ENCODE measurements around the gene NEIL1.

NEIL1 gene

GRCh38 chr15:75361989-75362641, 15.3 kb downstream of the NEIL1 start:
- no peak overlapping the region for H2AFZ ChIP-seq (ENCODE audit: low read depth)
- H3K4me2 ChIP-seq, result no peak overlapping the region
- H3K27me3 ChIP-seq (ENCODE audit: insufficient read depth, low read depth), result no peaks in the 10 kb centered on the region
- H3K9ac ChIP-seq, result no peak overlapping the region
- no peak overlapping the region for H3K27ac ChIP-seq
- H4K20me1 ChIP-seq (ENCODE audit: insufficient read depth), result no peaks in the 10 kb centered on the region
- no peaks in the 10 kb centered on the region for H3K79me2 ChIP-seq (ENCODE audit: insufficient read depth, low read depth)
- H3K4me1 ChIP-seq (ENCODE audit: low read depth, poor library complexity, severe bottlenecking), result peaks cover 2% of the 10 kb centered on the region
- TF ChIP-seq CTCF (conservative IDR thresholded peaks at IDR 0.05; ENCODE audit: low read depth, low read length), result no peak
- no peak overlapping the region for H3K4me3 ChIP-seq (IDR thresholded peaks at IDR 0.05; ENCODE audit: insufficient read depth, low read depth, low read length)
- H3K36me3 ChIP-seq (ENCODE audit: insufficient read depth), result no peaks in the 10 kb centered on the region

- Histone ChIP-seq H3K36me3 (ENCODE audit: insufficient read depth) (no peaks in the 10 kb centered on the region), H3K4me2 (no peak overlapping the region), H4K20me1 (ENCODE audit: insufficient read depth) (no peaks in the 10 kb centered on the region)
Measured at GRCh38 chr15:75362642-75363249, 15.9 kb downstream of the NEIL1 start.

GRCh38 chr15:75363786-75364185, 16.9 kb downstream of the NEIL1 start:
- TF ChIP-seq CTCF (conservative IDR thresholded peaks at IDR 0.05; ENCODE audit: low read depth, low read length), result no peak
- H3K27ac ChIP-seq, result no peak overlapping the region
- no peaks in the 10 kb centered on the region for H3K36me3 ChIP-seq (ENCODE audit: insufficient read depth)
- H2AFZ ChIP-seq (ENCODE audit: low read depth), result no peak overlapping the region
- H4K20me1 ChIP-seq (ENCODE audit: insufficient read depth), result no peaks in the 10 kb centered on the region
- H3K4me1 ChIP-seq (ENCODE audit: low read depth, poor library complexity, severe bottlenecking), result peaks cover 8% of the 10 kb centered on the region
- H3K79me2 ChIP-seq (ENCODE audit: insufficient read depth, low read depth), result no peaks in the 10 kb centered on the region
- no peaks in the 10 kb centered on the region for H3K27me3 ChIP-seq (ENCODE audit: insufficient read depth, low read depth)
- no peak overlapping the region for H3K4me3 ChIP-seq (IDR thresholded peaks at IDR 0.05; ENCODE audit: insufficient read depth, low read depth, low read length)
- no peak overlapping the region for H3K4me2 ChIP-seq
- H3K9ac ChIP-seq, result no peak overlapping the region

More at GRCh38 chr15:75362642-75363249, 15.9 kb downstream of the NEIL1 start:
- peaks cover 8% of the 10 kb centered on the region for H3K4me1 ChIP-seq (ENCODE audit: low read depth, poor library complexity, severe bottlenecking)
- no peak overlapping the region for H2AFZ ChIP-seq (ENCODE audit: low read depth)
- TF ChIP-seq CTCF (conservative IDR thresholded peaks at IDR 0.05; ENCODE audit: low read depth, low read length), result no peak
- H3K79me2 ChIP-seq (ENCODE audit: insufficient read depth, low read depth), result no peaks in the 10 kb centered on the region
- no peak overlapping the region for H3K27ac ChIP-seq
- H3K27me3 ChIP-seq (ENCODE audit: insufficient read depth, low read depth), result no peaks in the 10 kb centered on the region
- H3K9ac ChIP-seq, result no peak overlapping the region
- no peak overlapping the region for H3K4me3 ChIP-seq (IDR thresholded peaks at IDR 0.05; ENCODE audit: insufficient read depth, low read depth, low read length)

GRCh38 chr15:75364881-75365280, 18.0 kb downstream of the NEIL1 start:
- Histone ChIP-seq H3K27ac (no peak overlapping the region), H3K4me3 (IDR thresholded peaks at IDR 0.05; ENCODE audit: insufficient read depth, low read depth, low read length) (no peak overlapping the region), H3K36me3 (ENCODE audit: insufficient read depth) (no peaks in the 10 kb centered on the region), H4K20me1 (ENCODE audit: insufficient read depth) (no peaks in the 10 kb centered on the region), H3K4me1 (ENCODE audit: low read depth, poor library complexity, severe bottlenecking) (peaks cover 17% of the 10 kb centered on the region), H3K4me2 (no peak overlapping the region), H3K27me3 (ENCODE audit: insufficient read depth, low read depth) (no peaks in the 10 kb centered on the region), H3K9ac (no peak overlapping the region), H2AFZ (ENCODE audit: low read depth) (no peak overlapping the region), H3K79me2 (ENCODE audit: insufficient read depth, low read depth) (peaks cover 6% of the 10 kb centered on the region; the same call in 1 of the 2 replicates)
- no peak for TF ChIP-seq CTCF (conservative IDR thresholded peaks at IDR 0.05; ENCODE audit: low read depth, low read length)
